ENCODE data around the gene C3orf22. TPM values are rescaled to one million over a fixed set of nuclear protein-coding genes. Genes with fewer than 3 reads are reported as not detected.

Gene C3orf22
- polyA plus RNA-seq, 1 donor from 2014 or later = not detected

DNA sequence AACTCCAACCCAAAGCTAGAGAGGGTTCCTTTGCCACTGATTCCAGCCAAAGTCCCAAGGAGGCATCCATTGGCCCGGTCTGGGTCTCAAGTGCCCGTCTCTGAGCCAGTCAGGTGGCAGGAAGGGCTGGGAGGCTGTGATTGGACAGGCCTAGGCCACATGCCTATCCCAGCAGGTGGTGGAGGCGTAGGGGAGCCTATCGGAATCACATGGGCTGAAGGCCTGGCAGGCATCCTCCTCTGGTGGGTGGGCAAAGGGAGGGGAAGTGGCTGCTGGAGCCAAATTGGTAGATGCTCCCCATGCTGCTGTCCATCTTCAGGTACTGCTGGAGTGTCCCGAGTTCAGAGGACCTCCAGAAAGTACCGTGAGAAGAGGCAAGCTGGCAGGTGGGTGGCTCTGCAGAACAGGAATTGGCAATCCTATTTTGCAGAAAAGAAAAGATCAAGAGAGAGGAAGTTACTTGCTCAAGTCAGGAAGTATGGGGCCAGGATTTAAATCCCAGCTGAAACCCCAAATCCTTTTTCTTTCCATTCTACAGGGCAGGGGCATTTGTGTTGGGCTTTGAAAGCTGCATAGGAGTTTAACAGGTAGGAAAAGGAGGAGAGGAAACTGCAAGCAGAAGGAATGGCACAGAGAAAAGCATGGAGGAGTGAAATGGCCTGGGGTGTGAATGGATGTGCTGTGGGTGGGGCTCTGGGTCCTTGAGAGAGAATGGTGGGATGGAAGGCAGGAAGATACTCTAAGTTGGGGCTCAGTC, 31.1 kb downstream of the C3orf22 start:
- H3K9me3 ChIP-seq (ENCODE audit: low read length) = no peaks in the 10 kb centered on the region
- TF ChIP-seq POLR2AphosphoS5 (IDR thresholded peaks at IDR 0.05) = no peak

DNA sequence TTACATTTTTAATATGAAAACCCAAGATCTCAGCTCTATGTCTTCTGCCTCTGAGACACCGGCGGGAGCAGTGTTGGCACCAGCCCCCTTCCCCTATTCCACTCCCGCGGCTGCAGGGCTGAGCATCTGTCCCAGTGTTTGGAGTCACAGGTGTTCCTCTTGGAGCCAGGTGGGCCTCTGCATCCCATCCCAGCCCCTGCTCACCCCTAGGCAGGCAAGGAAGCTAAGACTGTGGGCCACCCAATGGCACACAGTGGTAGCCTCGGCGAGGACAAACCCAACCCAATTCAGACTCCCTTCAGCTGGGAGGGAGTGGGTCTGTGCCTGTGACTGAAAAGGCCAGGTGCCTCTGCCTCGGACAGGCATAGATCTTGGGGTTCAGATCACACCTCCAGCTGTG, 31.7 kb downstream of the C3orf22 start:
- Histone ChIP-seq H3K27ac (ENCODE audit: low read length) (no peak overlapping the region), H3K27me3 (ENCODE audit: insufficient read depth, low read depth, low read length) (peaks cover 26% of the 10 kb centered on the region), H3K4me2 (ENCODE audit: low read length) (no peak overlapping the region), H3K9me3 (ENCODE audit: low read length) (no peaks in the 10 kb centered on the region), H4K20me1 (ENCODE audit: insufficient read depth) (no peaks in the 10 kb centered on the region), H2AFZ (ENCODE audit: low read depth, low read length) (no peak overlapping the region), H3K4me3 (ENCODE audit: low read length) (no peak overlapping the region), H3K79me2 (replicated peaks; ENCODE audit: insufficient read depth, low read length) (no peaks in the 10 kb centered on the region), H3K9me2 (ENCODE audit: insufficient read depth, low read length) (no peaks in the 10 kb centered on the region), H3K36me3 (ENCODE audit: insufficient read depth, low read length) (no peaks in the 10 kb centered on the region), H3F3A (ENCODE audit: insufficient read depth, low read length, poor library complexity, severe bottlenecking) (no peaks in the 10 kb centered on the region), H3K9ac (ENCODE audit: low read length) (no peak overlapping the region)
- TF ChIP-seq, protein P1, sequence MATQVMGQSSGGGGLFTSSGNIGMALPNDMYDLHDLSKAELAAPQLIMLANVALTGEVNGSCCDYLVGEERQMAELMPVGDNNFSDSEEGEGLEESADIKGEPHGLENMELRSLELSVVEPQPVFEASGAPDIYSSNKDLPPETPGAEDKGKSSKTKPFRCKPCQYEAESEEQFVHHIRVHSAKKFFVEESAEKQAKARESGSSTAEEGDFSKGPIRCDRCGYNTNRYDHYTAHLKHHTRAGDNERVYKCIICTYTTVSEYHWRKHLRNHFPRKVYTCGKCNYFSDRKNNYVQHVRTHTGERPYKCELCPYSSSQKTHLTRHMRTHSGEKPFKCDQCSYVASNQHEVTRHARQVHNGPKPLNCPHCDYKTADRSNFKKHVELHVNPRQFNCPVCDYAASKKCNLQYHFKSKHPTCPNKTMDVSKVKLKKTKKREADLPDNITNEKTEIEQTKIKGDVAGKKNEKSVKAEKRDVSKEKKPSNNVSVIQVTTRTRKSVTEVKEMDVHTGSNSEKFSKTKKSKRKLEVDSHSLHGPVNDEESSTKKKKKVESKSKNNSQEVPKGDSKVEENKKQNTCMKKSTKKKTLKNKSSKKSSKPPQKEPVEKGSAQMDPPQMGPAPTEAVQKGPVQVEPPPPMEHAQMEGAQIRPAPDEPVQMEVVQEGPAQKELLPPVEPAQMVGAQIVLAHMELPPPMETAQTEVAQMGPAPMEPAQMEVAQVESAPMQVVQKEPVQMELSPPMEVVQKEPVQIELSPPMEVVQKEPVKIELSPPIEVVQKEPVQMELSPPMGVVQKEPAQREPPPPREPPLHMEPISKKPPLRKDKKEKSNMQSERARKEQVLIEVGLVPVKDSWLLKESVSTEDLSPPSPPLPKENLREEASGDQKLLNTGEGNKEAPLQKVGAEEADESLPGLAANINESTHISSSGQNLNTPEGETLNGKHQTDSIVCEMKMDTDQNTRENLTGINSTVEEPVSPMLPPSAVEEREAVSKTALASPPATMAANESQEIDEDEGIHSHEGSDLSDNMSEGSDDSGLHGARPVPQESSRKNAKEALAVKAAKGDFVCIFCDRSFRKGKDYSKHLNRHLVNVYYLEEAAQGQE (IDR thresholded peaks at IDR 0.05; ENCODE audit: borderline replicate concordance) = no peak
- TF ChIP-seq POLR2AphosphoS5 (IDR thresholded peaks at IDR 0.05) = no peak
- TF ChIP-seq MXI1 (conservative IDR thresholded peaks at IDR 0.05; ENCODE audit: poor library complexity, severe bottlenecking) = no peak
- TF ChIP-seq, protein P2, sequence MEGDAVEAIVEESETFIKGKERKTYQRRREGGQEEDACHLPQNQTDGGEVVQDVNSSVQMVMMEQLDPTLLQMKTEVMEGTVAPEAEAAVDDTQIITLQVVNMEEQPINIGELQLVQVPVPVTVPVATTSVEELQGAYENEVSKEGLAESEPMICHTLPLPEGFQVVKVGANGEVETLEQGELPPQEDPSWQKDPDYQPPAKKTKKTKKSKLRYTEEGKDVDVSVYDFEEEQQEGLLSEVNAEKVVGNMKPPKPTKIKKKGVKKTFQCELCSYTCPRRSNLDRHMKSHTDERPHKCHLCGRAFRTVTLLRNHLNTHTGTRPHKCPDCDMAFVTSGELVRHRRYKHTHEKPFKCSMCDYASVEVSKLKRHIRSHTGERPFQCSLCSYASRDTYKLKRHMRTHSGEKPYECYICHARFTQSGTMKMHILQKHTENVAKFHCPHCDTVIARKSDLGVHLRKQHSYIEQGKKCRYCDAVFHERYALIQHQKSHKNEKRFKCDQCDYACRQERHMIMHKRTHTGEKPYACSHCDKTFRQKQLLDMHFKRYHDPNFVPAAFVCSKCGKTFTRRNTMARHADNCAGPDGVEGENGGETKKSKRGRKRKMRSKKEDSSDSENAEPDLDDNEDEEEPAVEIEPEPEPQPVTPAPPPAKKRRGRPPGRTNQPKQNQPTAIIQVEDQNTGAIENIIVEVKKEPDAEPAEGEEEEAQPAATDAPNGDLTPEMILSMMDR (IDR thresholded peaks at IDR 0.05; ENCODE audit: poor library complexity, severe bottlenecking) = no peak

More for the DNA sequence above, 31.1 kb downstream of the C3orf22 start:
- Histone ChIP-seq H3K9me2 (ENCODE audit: insufficient read depth, low read length) (no peaks in the 10 kb centered on the region), H3K79me2 (replicated peaks; ENCODE audit: insufficient read depth, low read length) (no peaks in the 10 kb centered on the region), H2AFZ (ENCODE audit: low read depth, low read length) (no peak overlapping the region), H3K27me3 (ENCODE audit: insufficient read depth, low read depth, low read length) (peaks cover 23% of the 10 kb centered on the region), H3K9ac (ENCODE audit: low read length) (no peak overlapping the region), H4K20me1 (ENCODE audit: insufficient read depth) (no peaks in the 10 kb centered on the region), H3F3A (ENCODE audit: insufficient read depth, low read length, poor library complexity, severe bottlenecking) (no peaks in the 10 kb centered on the region), H3K36me3 (ENCODE audit: insufficient read depth, low read length) (no peaks in the 10 kb centered on the region), H3K4me3 (ENCODE audit: low read length) (no peak overlapping the region), H3K27ac (ENCODE audit: low read length) (no peak overlapping the region), H3K4me2 (ENCODE audit: low read length) (no peak overlapping the region)

DNA sequence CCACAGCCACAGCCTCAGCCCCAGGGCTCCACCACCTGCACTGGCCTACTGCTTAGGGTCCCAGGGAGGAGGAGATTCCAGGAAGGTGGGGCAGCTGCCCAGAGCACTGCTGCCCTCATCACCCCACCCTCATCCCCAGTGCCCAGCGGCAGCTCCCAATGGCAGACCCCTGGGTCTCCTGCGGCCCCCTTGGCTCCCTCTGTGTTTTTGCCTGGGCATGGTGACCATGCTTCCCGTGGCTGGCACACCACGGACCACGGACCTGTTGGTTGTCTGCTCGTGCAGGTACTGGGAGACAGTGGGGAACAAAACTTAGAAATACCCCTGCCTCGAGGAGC, 32.1 kb downstream of the C3orf22 start:
- Histone ChIP-seq H3F3A (ENCODE audit: insufficient read depth, low read length, poor library complexity, severe bottlenecking) (no peaks in the 10 kb centered on the region), H3K4me2 (ENCODE audit: low read length) (no peak overlapping the region)
- TF ChIP-seq TAF1 (IDR thresholded peaks at IDR 0.05; ENCODE audit: low read depth) (no peak), MXI1 (conservative IDR thresholded peaks at IDR 0.05; ENCODE audit: poor library complexity, severe bottlenecking) (no peak), EP300 (conservative IDR thresholded peaks at IDR 0.05; ENCODE audit: poor library complexity, severe bottlenecking) (no peak), RAD21 (conservative IDR thresholded peaks at IDR 0.05) (no peak), EZH2 (IDR thresholded peaks at IDR 0.05; ENCODE audit: borderline replicate concordance, insufficient read depth, low read length, poor library complexity, severe bottlenecking) (no peak)
- TF ChIP-seq, protein P1 (IDR thresholded peaks at IDR 0.05; ENCODE audit: borderline replicate concordance) = no peak
- TF ChIP-seq, protein P2 (IDR thresholded peaks at IDR 0.05; ENCODE audit: poor library complexity, severe bottlenecking) = no peak

More for the DNA sequence above, 32.1 kb downstream of the C3orf22 start:
- Histone ChIP-seq H3K9me2 (ENCODE audit: insufficient read depth, low read length) (no peaks in the 10 kb centered on the region), H3K27me3 (ENCODE audit: insufficient read depth, low read depth, low read length) (peaks cover 26% of the 10 kb centered on the region), H3K79me2 (replicated peaks; ENCODE audit: insufficient read depth, low read length) (no peaks in the 10 kb centered on the region), H3K27ac (ENCODE audit: low read length) (no peak overlapping the region), H3K36me3 (ENCODE audit: insufficient read depth, low read length) (no peaks in the 10 kb centered on the region), H3K9ac (ENCODE audit: low read length) (no peak overlapping the region), H3K9me3 (ENCODE audit: low read length) (no peaks in the 10 kb centered on the region), H2AFZ (ENCODE audit: low read depth, low read length) (no peak overlapping the region), H4K20me1 (ENCODE audit: insufficient read depth) (no peaks in the 10 kb centered on the region), H3K4me3 (ENCODE audit: low read length) (no peak overlapping the region)

Measured in neural cell (in vitro differentiated cells).